Colonic mucosa (tissue), 4 donors: ENCODE measurements around the gene TTLL12. TPM values are rescaled to one million over a fixed set of nuclear protein-coding genes. Genes with fewer than 3 reads are reported as not detected.

Experiments used
- DNase-seq: peaks from one replicate; pipeline ENCODE4 v3.0.0-alpha.2; 2020
- H3K27ac ChIP-seq: fragments of 200-600 bp; one replicate; pipeline ENCODE4 v1.8.0; 2021
- H3K27me3 ChIP-seq: fragments of 200-600 bp; one replicate; pipeline ENCODE4 v1.8.0; 2021
- H3K36me3 ChIP-seq: fragments of 200-600 bp; one replicate; pipeline ENCODE4 v1.8.0; 2021
- H3K4me1 ChIP-seq: fragments of 200-600 bp; one replicate; pipeline ENCODE4 v1.8.0; 2021; ENCODE audit warnings: mild to moderate bottlenecking
- H3K4me3 ChIP-seq: fragments of 200-600 bp; one replicate; pipeline ENCODE4 v1.8.0; 2021
- H3K9ac ChIP-seq, 2 donors: one replicate each; pipeline ENCODE4 v1.7.0; 2013; ENCODE audit warnings: control low read depth in 2 of 2, low read depth in 2 of 2, low read length in 2 of 2
- H3K9me3 ChIP-seq: fragments of 200-600 bp; one replicate; pipeline ENCODE4 v1.8.0; 2021
- intact Hi-C: fragments of 100-400 bp; cut with DNase I; formaldehyde crosslinking; loops from one replicate; pipeline ENCODE4 v1.14.1; 2022
- total RNA-seq, 2 donors: library from RNA; stranded (reverse); fragmentation: NEBNext Ultra II Directional in 1 of 2; extraction: Animal tissue kit (Norgen Biotek cat#: 25700) in 1 of 2; gene quantifications; one replicate each; pipeline ENCODE4 v1.2.1, GENCODE V29; 2021
- TF ChIP-seq, protein P1 (sequence below): fragments of 200-600 bp; IDR thresholded peaks from one replicate; pipeline ENCODE4 v1.8.0; 2022; ENCODE audit warnings: antibody characterized with exemption, mild to moderate bottlenecking
- donor health status: healthy.
- donor health status: DM: no; HTN: no; CAD: no.
- donor health status: DM: no; HTN: no; CAD: no.

TTLL12 gene
- total RNA-seq, 2 donors from 2014 or later, result 89.3 to 147 TPM

DNA sequence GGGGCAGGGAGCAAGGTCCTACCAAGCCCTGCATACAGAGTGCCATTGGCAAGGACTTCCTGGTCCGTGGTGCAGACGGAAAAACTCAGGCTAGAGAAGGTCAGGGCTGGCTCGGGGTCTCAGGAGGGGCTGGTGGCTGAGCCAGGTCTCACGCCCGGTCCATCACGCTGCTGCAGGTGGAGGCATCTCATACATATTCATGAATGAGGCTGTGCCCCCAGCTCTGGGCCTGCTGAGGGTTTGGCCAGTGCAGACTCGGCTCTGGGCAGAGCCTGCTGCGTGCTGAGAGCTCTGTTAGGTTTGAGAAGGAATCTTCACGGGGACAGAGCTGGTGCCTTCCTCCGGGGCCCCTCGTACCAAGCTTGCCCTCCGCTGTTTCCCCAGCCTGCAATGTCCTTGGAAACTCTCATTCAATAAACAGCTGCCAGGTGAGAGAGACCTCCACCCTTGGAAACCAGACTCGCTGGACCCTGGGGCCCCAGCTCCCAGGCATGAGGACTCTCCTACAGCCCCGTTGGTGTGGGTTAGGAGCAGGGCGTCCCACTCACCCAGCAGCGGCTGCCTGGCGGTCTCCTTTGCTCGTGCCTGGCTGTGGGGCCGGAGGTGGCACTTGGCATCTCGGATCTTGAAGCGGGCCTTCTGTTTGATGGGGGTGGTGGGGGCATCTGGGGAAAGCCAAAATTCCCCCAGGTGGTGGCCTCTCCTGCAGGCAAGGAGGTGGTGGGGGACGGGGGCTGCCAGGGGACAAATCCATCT lies 33.9 kb upstream of the TTLL12 start:
- no peaks in the 10 kb centered on the region for H3K36me3 ChIP-seq
- no peak overlapping the region for H3K27ac ChIP-seq
- no peak overlapping the region for H3K9ac ChIP-seq
- TF ChIP-seq, protein P1, sequence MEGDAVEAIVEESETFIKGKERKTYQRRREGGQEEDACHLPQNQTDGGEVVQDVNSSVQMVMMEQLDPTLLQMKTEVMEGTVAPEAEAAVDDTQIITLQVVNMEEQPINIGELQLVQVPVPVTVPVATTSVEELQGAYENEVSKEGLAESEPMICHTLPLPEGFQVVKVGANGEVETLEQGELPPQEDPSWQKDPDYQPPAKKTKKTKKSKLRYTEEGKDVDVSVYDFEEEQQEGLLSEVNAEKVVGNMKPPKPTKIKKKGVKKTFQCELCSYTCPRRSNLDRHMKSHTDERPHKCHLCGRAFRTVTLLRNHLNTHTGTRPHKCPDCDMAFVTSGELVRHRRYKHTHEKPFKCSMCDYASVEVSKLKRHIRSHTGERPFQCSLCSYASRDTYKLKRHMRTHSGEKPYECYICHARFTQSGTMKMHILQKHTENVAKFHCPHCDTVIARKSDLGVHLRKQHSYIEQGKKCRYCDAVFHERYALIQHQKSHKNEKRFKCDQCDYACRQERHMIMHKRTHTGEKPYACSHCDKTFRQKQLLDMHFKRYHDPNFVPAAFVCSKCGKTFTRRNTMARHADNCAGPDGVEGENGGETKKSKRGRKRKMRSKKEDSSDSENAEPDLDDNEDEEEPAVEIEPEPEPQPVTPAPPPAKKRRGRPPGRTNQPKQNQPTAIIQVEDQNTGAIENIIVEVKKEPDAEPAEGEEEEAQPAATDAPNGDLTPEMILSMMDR, result no peak
- H3K4me3 ChIP-seq, result no peak overlapping the region
- no peaks in the 10 kb centered on the region for H3K4me1 ChIP-seq
- H3K9me3 ChIP-seq, result no peaks in the 10 kb centered on the region
- no peak for DNase-seq
- intact Hi-C loops, result no loop called here
- no peaks in the 10 kb centered on the region for H3K27me3 ChIP-seq

GRCh38 chr22:43218786-43219185 lies 31.9 kb upstream of the TTLL12 start:
- Histone ChIP-seq H3K27me3 (no peaks in the 10 kb centered on the region), H3K4me3 (no peak overlapping the region)

DNA sequence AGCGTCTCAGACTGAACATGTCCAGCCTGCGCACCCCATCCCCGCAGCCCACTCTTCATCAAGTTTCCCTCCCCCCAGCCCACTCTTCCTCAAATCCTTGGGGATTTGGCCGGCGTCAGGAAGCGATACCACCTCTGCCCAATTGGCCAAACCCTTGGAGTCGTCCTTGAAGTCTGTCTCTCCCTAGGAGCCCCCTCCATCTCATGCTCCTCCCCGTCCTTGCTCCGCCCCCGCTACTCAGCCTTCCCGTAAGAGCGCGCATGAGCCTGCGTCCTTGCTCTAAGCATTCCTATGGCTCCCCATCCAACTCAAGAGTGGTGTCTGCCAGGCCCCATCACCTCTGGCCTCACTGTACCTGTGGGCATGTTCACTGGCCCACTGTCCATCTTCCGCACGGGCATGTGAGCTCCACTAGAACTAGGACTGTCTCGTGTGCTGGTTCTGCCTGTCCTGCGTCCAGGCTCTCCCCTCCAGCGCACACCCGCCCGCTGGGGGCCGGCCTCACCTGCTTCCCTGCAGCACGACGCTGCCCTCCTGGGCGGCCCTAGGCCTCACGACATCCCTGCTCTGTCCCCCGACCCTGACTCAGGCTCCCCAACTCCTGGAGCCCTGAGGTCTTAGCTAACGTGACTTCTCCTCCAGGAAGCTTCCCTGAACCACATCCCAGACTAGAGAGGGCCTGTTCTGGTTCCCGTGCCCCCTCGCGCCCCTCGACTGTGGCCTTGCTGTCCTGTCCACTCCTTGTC lies 30.5 kb upstream of the TTLL12 start:
- Histone ChIP-seq H3K27me3 (no peaks in the 10 kb centered on the region), H3K9me3 (no peaks in the 10 kb centered on the region), H3K4me3 (no peak overlapping the region), H3K9ac (no peak overlapping the region), H3K36me3 (no peaks in the 10 kb centered on the region), H3K4me1 (no peaks in the 10 kb centered on the region), H3K27ac (no peak overlapping the region)
- intact Hi-C loops, result no loop called here
- DNase-seq, result no peak
- TF ChIP-seq, protein P1, result no peak

More at GRCh38 chr22:43218786-43219185, 31.9 kb upstream of the TTLL12 start:
- TF ChIP-seq, protein P1, result no peak
- Histone ChIP-seq H3K27ac (no peak overlapping the region), H3K4me1 (no peaks in the 10 kb centered on the region), H3K9ac (no peak overlapping the region), H3K36me3 (no peaks in the 10 kb centered on the region), H3K9me3 (no peaks in the 10 kb centered on the region)
- no peak for DNase-seq
- intact Hi-C loops, result no loop called here

DNA sequence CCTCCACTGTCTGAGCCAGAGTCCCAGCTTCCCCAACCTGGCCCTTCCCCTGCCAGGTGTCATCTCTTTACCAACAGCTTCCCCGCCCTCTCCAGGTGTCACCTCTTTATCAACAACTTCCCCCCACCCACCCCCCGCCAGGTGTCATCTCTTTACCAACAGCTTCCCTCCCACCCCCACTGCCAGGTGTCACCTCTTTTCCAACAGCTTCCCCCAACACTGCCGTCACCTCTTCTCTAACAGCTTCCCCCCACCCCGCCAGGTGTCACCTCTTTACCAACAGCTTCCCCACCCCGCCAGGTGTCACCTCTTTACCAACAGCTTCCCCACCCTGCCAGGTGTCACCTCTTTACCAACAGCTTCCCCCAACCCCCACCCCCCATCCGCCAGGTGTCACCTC lies 29.8 kb upstream of the TTLL12 start:
- Histone ChIP-seq H3K4me3 (no peak overlapping the region), H3K9ac (no peak overlapping the region), H3K36me3 (no peaks in the 10 kb centered on the region), H3K4me1 (no peaks in the 10 kb centered on the region), H3K27me3 (no peaks in the 10 kb centered on the region), H3K27ac (no peak overlapping the region), H3K9me3 (no peaks in the 10 kb centered on the region)
- intact Hi-C loops, result no loop called here
- TF ChIP-seq, protein P1, result no peak
- no peak for DNase-seq

- no peaks in the 10 kb centered on the region for H3K27me3 ChIP-seq
- intact Hi-C loops, result no loop called here
- H3K9ac ChIP-seq, result no peak overlapping the region
- H3K9me3 ChIP-seq, result no peaks in the 10 kb centered on the region
- no peak overlapping the region for H3K27ac ChIP-seq
- no peaks in the 10 kb centered on the region for H3K4me1 ChIP-seq
- DNase-seq, result no peak
- H3K4me3 ChIP-seq, result no peak overlapping the region
- TF ChIP-seq, protein P1, result no peak
- no peaks in the 10 kb centered on the region for H3K36me3 ChIP-seq
Measured at GRCh38 chr22:43213962-43214361, 27.0 kb upstream of the TTLL12 start.
